Stimulated activated CD8-positive, alpha-beta memory T cell treated with anti-CD3 and anti-CD28 coated beads, Interleukin-4, amount 100 ng/mL, for 4 hours (primary cell): ENCODE results near the gene SREBF2.
"Not testable (repeated sequence)": the region's sequence is repeated elsewhere in the genome, so short reads cannot be mapped to it uniquely, and the experiment has no call there.

Experiments
- DNase-seq, 2 donors: peaks; one replicate each; pipeline ENCODE4 v3.0.0-alpha.2; 2020; ENCODE audit warnings: low read depth in 2 of 2, low spot score in 1 of 2

The SREBF2 gene

GRCh38 chr22:41842996-41843970 lies 10.4 kb downstream of the SREBF2 start:
- DNase-seq, result no peak

- no peak for DNase-seq
Observed at GRCh38 chr22:41844036-41844435, 11.1 kb downstream of the SREBF2 start.

- no peak for DNase-seq
Observed at GRCh38 chr22:41844513-41844912, 11.6 kb downstream of the SREBF2 start.

- no peak for DNase-seq
Observed at GRCh38 chr22:41845380-41846267, 12.7 kb downstream of the SREBF2 start.

GRCh38 chr22:41846268-41846987 lies 13.5 kb downstream of the SREBF2 start:
- DNase-seq, result no peak

GRCh38 chr22:41847300-41847699 lies 14.4 kb downstream of the SREBF2 start:
- no peak for DNase-seq

- DNase-seq, result no peak
Observed at GRCh38 chr22:41848468-41848867, 15.6 kb downstream of the SREBF2 start.

GRCh38 chr22:41856469-41856868 lies 23.6 kb downstream of the SREBF2 start:
- DNase-seq, result no peak

- DNase-seq, result peak; percentile 48 to 64
Observed at GRCh38 chr22:41857155-41857859, 24.4 kb downstream of the SREBF2 start.

GRCh38 chr22:41857860-41858199 lies 24.9 kb downstream of the SREBF2 start:
- no peak for DNase-seq

GRCh38 chr22:41862160-41862529 lies 29.2 kb downstream of the SREBF2 start:
- no peak for DNase-seq

- peak in 1 of 2 donors; percentile 41 for DNase-seq
Observed at GRCh38 chr22:41862530-41863266, 29.8 kb downstream of the SREBF2 start.

- no peak for DNase-seq
Observed at GRCh38 chr22:41863472-41863871, 30.6 kb downstream of the SREBF2 start.

GRCh38 chr22:41868556-41868955 lies 35.7 kb downstream of the SREBF2 start:
- no peak for DNase-seq

- DNase-seq, result not testable (repeated sequence)
Observed at GRCh38 chr22:41870081-41870480, 37.2 kb downstream of the SREBF2 start.

- no peak for DNase-seq
Observed at GRCh38 chr22:41870786-41871185, 37.9 kb downstream of the SREBF2 start.

GRCh38 chr22:41873391-41873790 lies 40.5 kb downstream of the SREBF2 start:
- no peak for DNase-seq

GRCh38 chr22:41874090-41874489 lies 41.2 kb downstream of the SREBF2 start:
- DNase-seq, result no peak

- no peak for DNase-seq
Observed at GRCh38 chr22:41875531-41876270, 42.8 kb downstream of the SREBF2 start.
